DOHH2 (cell line): ENCODE results near the gene CD79A.

Experiments
- EZH2phosphoT487 ChIP-seq: fragments of 200-600 bp; sonication (generic); IDR thresholded peaks from 2 replicates; pipeline ENCODE4 v1.6.1; 2017; ENCODE audit warnings: borderline replicate concordance, mild to moderate bottlenecking, antibody characterized with exemption, low read length, moderate library complexity, mixed read lengths
- TF ChIP-seq, protein P1 (sequence below): fragments of 200-600 bp; sonication (generic); IDR thresholded peaks from one replicate; pipeline ENCODE4 v1.5.1; 2014; ENCODE audit warnings: antibody characterized with exemption, mild to moderate bottlenecking, low read depth, low read length; ENCODE audit not compliant: poor library complexity, severe bottlenecking

DNA sequence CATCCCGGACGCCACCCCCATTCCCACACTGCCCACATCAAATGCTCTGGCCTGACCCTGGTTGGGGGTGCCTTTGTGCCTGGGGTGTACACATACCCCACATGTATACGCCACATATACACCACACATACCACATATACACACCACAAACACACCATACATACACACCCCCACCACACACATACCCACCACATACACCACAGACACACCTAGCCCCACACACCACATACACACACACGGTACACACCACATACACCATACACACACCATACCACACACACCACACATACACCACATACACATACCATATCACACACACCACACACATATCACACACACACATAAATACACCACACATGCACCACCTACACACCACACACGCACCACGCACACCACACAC is 41.0 kb downstream of the CD79A start:
- TF ChIP-seq, protein P1, sequence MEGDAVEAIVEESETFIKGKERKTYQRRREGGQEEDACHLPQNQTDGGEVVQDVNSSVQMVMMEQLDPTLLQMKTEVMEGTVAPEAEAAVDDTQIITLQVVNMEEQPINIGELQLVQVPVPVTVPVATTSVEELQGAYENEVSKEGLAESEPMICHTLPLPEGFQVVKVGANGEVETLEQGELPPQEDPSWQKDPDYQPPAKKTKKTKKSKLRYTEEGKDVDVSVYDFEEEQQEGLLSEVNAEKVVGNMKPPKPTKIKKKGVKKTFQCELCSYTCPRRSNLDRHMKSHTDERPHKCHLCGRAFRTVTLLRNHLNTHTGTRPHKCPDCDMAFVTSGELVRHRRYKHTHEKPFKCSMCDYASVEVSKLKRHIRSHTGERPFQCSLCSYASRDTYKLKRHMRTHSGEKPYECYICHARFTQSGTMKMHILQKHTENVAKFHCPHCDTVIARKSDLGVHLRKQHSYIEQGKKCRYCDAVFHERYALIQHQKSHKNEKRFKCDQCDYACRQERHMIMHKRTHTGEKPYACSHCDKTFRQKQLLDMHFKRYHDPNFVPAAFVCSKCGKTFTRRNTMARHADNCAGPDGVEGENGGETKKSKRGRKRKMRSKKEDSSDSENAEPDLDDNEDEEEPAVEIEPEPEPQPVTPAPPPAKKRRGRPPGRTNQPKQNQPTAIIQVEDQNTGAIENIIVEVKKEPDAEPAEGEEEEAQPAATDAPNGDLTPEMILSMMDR, result no peak
- TF ChIP-seq EZH2phosphoT487, result no peak
